GM23248 (cell line): ENCODE measurements around the gene PLEKHG4B.

Source experiments
- EZH2 ChIP-seq: fragments of 200-600 bp; sonication (generic); IDR thresholded peaks from 2 replicates; pipeline ENCODE4 v1.6.1; 2018; ENCODE audit warnings: antibody characterized with exemption, mild to moderate bottlenecking; ENCODE audit not compliant: insufficient read depth, poor library complexity, severe bottlenecking
- EZH2phosphoT487 ChIP-seq: fragments of 200-600 bp; sonication (generic); IDR thresholded peaks from 2 replicates; pipeline ENCODE4 v1.6.1; 2018; ENCODE audit warnings: antibody characterized with exemption, moderate library complexity, mild to moderate bottlenecking, low read depth; ENCODE audit not compliant: insufficient read depth

GRCh38 chr5:156411-157072 is 64.6 kb downstream of the PLEKHG4B start:
- TF ChIP-seq EZH2phosphoT487 (no peak), EZH2 (no peak)
